ENCODE results near the gene BAZ2A.
A peak's percentile ranks its signal among the peaks of the same experiment; 100 is the strongest.
"Not testable (repeated sequence)": the region's sequence is repeated elsewhere in the genome, so short reads cannot be mapped to it uniquely, and the experiment has no call there.

BAZ2A gene

DNA sequence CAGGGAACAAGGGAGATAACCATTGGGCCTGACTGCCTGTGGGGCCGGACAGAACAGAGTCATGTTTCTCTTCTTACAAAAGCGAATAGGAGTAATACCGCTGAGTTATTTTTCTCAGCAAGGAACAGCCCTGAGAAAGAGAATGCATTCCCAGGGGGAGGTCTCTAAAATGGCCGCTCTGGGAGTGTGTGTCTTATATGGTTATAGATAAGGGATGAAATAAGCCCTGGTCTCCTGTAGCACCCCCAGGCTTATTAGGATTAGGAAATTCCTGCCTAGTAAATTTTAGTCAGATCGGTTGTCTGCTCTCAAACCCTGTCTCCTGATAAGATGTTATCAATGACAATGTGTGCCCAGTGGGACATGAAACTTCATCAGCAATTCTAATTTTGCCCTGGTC lies 23.7 kb upstream of the BAZ2A start:
- H3K27me3 ChIP-seq (ENCODE audit: control insufficient read depth, insufficient read depth, low read length); H3K36me3 ChIP-seq (ENCODE audit: insufficient read depth, low read length); H3K4me1 ChIP-seq (ENCODE audit: control insufficient read depth, insufficient read depth, low read length); H3K9me3 ChIP-seq (replicated peaks; ENCODE audit: low read length); H3K4me2 ChIP-seq (ENCODE audit: low read length); H3K4me3 ChIP-seq (ENCODE audit: low read length); H3K9ac ChIP-seq (ENCODE audit: low read depth, low read length): not testable (repeated sequence)

DNA sequence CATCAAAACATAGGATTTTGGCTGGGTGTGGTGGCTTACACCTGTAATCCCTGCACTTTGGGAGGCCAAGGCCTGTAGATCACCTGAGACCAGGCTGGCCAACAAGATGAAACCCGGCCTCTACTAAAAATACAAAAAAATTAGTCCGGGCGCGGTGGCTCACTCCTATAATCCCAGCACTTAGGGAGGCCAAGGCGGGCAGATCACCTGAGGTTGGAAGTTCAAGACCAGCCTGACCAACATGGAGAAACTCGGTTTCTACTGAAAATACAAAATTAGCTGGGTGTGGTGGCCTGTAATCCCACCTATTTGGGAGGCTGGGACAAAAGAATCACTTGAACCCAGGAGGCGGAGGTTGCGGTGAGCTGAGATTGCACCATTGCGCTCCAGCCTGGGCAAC lies 17.9 kb upstream of the BAZ2A start:
- not testable (repeated sequence) for H3K27me3 ChIP-seq (ENCODE audit: control insufficient read depth, insufficient read depth, low read length); H3K4me2 ChIP-seq (ENCODE audit: low read length)

DNA sequence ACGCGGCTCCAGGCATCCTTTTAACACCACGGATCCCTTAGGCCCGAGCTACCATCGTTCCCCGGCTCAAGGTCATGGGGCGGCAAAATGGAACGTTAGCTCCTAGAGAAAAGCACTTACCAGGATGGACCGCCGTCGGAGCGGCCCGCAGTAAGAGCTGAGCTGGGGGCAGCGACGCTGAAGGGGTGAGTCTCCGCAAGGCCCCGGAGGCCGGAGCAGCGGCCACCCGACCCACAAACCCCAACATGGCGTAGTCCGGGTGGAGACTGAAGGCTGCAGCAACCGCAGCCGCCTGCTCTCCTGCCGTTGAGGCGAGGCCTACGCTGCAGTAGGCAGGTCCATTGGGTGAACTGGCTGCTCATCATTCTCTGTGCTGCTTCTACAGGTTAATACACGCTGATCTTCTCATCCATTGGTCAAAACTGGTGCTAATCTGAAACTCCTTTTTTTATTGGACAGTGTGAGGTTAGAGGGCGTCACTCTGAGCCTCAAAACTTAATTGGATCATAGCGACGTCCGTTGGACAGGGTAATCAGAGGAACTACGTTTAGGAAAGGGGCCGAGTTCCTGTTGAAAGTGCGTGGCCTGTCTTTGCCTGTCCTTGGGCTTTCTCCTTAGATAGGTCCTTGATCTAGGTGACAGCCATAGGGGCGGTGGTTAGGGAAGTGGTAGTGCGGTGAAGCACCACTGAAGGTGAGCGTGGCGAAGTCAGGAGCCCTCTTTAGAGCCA lies 15.8 kb upstream of the BAZ2A start, which contains the start of gene ATP5F1B:
TSS of gene ATP5F1B (minus strand) at position 268 of the 730 bp plus-strand sequence. CDS start at position 247, 21 bp downstream.
- Histone ChIP-seq H3K4me3 (ENCODE audit: low read length) (peak within 1 kb of the TSS; percentile 85), H3K36me3 (ENCODE audit: insufficient read depth, low read length) (peaks cover 42% of the 10 kb centered on the region), H3K27me3 (ENCODE audit: control insufficient read depth, insufficient read depth, low read length) (no peaks in the 10 kb centered on the region), H3K9me3 (replicated peaks; ENCODE audit: low read length) (no peaks in the 10 kb centered on the region), H3K9ac (ENCODE audit: low read depth, low read length) (peak within 1 kb of the TSS; percentile 98), H3K4me1 (ENCODE audit: control insufficient read depth, insufficient read depth, low read length) (peaks cover 18% of the 10 kb centered on the region), H3K4me2 (ENCODE audit: low read length) (peak within 1 kb of the TSS; percentile 96)

More for the DNA sequence above, 17.9 kb upstream of the BAZ2A start:
- H3K4me1 ChIP-seq (ENCODE audit: control insufficient read depth, insufficient read depth, low read length) = peaks cover 18% of the 10 kb centered on the region
- H3K4me3 ChIP-seq (ENCODE audit: low read length); H3K9ac ChIP-seq (ENCODE audit: low read depth, low read length); H3K9me3 ChIP-seq (replicated peaks; ENCODE audit: low read length): not testable (repeated sequence)
- H3K36me3 ChIP-seq (ENCODE audit: insufficient read depth, low read length) = peaks cover 25% of the 10 kb centered on the region

DNA sequence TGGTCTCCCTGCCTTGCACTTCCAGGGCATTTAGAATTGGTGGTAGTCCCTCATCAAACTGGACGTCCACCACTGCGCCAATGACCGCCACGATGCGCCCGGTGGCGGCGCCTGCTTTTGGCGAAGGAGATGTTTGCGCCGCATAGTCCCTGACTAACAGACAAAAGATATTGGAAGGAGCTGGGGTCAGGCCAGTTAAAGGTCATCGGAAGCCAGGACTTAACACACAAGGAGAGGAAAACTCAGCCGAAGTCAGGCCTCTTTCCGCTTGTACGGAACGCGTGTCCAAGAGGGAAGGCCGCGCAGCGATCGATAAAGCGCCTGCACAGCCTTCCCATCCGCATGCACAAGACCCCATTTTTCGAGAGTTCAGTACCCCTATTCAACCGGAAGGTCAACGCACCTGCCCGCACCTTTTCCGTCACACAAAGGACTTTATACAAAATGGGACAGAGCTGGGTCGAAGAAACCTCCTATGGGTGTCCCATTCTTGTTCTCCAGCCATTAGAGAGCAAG lies 15.1 kb upstream of the BAZ2A start:
- Histone ChIP-seq H3K4me1 (ENCODE audit: control insufficient read depth, insufficient read depth, low read length) (peaks cover 18% of the 10 kb centered on the region), H3K36me3 (ENCODE audit: insufficient read depth, low read length) (peaks cover 46% of the 10 kb centered on the region), H3K4me2 (ENCODE audit: low read length) (peak overlapping the region; percentile 96), H3K27me3 (ENCODE audit: control insufficient read depth, insufficient read depth, low read length) (no peaks in the 10 kb centered on the region), H3K4me3 (ENCODE audit: low read length) (peak overlapping the region; percentile 85), H3K9me3 (replicated peaks; ENCODE audit: low read length) (no peaks in the 10 kb centered on the region), H3K9ac (ENCODE audit: low read depth, low read length) (peak overlapping the region; percentile 98)

DNA sequence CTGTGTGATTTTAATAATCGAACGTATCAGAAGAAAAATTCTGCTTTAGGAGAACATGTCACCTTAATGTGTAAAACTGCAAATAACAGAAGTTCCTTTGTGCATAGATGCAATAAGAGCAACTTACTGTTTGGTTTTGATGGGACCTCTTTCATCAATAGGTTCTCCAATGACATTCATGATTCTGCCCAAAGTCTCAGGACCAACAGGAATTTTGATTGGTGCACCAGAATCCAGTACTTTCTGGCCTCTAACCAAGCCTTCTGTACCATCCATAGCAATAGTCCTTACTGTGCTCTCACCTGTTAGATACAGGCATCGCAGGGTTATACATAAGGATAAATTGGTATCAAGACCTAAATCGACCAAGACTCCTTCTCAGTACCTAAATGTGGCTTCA lies 14.5 kb upstream of the BAZ2A start:
- peak overlapping the region; percentile 85 for H3K4me3 ChIP-seq (ENCODE audit: low read length)
- H3K27me3 ChIP-seq (ENCODE audit: control insufficient read depth, insufficient read depth, low read length) = no peaks in the 10 kb centered on the region
- H3K4me1 ChIP-seq (ENCODE audit: control insufficient read depth, insufficient read depth, low read length) = peaks cover 18% of the 10 kb centered on the region
- peaks cover 50% of the 10 kb centered on the region for H3K36me3 ChIP-seq (ENCODE audit: insufficient read depth, low read length)
- H3K9me3 ChIP-seq (replicated peaks; ENCODE audit: low read length) = no peaks in the 10 kb centered on the region
- peak overlapping the region; percentile 96 for H3K4me2 ChIP-seq (ENCODE audit: low read length)
- H3K9ac ChIP-seq (ENCODE audit: low read depth, low read length) = peak overlapping the region; percentile 98

DNA sequence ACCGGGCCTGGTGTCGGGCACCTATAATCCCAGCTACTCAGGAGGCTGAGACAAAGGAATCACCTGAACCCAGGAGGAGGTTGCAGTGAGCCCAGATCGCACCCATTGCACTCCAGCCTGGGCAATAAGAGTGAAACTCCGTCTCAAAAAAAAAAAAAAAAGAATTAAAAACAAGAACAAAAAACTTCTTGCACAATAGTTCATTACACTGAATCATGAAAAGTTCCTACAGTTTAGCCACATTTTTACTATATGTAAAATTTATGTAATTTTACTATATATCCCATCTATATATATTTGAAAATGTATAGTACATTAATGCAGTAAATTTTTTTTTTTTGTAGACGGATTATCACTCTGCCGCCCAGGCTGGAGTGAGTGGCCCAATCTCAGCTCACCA lies 11.1 kb upstream of the BAZ2A start:
- Histone ChIP-seq H3K4me1 (ENCODE audit: control insufficient read depth, insufficient read depth, low read length) (peaks cover 23% of the 10 kb centered on the region), H3K4me2 (ENCODE audit: low read length) (no peak overlapping the region), H3K36me3 (ENCODE audit: insufficient read depth, low read length) (peaks cover 71% of the 10 kb centered on the region), H3K9me3 (replicated peaks; ENCODE audit: low read length) (no peaks in the 10 kb centered on the region), H3K4me3 (ENCODE audit: low read length) (no peak overlapping the region), H3K9ac (ENCODE audit: low read depth, low read length) (no peak overlapping the region), H3K27me3 (ENCODE audit: control insufficient read depth, insufficient read depth, low read length) (no peaks in the 10 kb centered on the region)

DNA sequence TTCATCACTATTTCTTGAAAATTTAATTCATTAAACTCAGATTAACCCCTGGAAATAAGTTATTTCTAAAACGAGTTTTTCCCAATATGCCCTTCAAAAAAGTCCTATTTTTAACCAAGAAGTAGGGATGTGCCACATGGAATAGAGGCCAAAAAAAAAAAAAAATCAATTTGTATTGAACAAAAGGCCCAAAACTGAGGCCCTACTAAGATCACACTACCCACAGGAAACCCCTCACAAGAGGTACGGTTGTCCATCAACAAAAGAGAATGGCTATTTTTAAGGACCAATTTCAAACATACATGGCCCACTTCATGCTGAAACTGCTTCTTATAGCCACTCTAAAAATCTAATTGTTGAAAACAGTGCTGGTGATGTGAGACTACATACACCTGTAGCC lies 7.5 kb upstream of the BAZ2A start:
- H3K27me3 ChIP-seq (ENCODE audit: control insufficient read depth, insufficient read depth, low read length) = no peaks in the 10 kb centered on the region
- peak overlapping the region; percentile 16 for H3K9ac ChIP-seq (ENCODE audit: low read depth, low read length)
- no peak overlapping the region for H3K4me2 ChIP-seq (ENCODE audit: low read length)
- H3K36me3 ChIP-seq (ENCODE audit: insufficient read depth, low read length) = peaks cover 42% of the 10 kb centered on the region
- H3K4me1 ChIP-seq (ENCODE audit: control insufficient read depth, insufficient read depth, low read length) = peaks cover 25% of the 10 kb centered on the region
- H3K9me3 ChIP-seq (replicated peaks; ENCODE audit: low read length) = no peaks in the 10 kb centered on the region
- H3K4me3 ChIP-seq (ENCODE audit: low read length) = no peak overlapping the region

DNA sequence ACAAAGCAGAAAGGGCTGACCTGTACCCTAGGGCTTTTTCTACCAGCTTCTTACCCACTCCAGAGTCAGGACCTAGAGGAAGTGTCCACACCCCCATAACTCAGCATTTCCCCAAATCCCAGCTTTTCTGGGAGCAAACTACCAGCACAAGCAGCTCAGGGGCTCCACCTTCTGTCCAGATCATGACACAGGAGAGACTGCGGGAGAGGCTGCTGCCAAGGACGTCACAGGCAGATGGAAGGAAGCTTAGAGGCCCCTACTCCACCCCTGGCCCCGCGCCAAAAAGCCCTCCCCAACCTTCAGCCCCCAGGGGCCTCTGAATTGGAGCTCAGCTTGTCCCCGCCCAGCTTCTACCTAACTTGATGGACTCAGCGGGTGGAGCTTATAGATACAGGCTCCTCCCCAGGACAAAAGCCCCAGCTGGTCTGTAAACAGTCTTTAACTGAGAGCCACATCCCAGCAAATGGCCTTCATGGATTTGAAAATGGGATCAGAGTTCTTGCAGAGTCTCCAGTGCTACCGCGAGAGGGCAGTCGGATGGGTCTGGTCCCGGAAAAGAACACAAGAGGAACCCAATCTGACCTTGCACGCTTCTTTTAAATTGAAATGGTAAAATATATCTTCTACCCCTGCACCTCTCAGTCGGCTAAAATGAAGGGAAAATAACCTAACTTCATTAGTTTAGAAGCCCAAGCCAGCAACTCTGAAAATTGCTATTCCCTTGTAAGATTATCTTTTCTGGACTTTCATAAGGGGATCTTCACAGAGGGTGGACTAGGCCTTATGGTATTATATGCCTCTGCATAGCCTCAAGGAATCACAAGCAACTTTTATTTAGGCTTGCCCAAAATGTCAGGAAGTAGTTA lies 6.8 kb upstream of the BAZ2A start:
- Histone ChIP-seq H3K9ac (ENCODE audit: low read depth, low read length) (peak overlapping the region; percentile 82), H3K4me1 (ENCODE audit: control insufficient read depth, insufficient read depth, low read length) (peaks cover 32% of the 10 kb centered on the region), H3K4me3 (ENCODE audit: low read length) (peak overlapping the region; percentile 82), H3K36me3 (ENCODE audit: insufficient read depth, low read length) (peaks cover 35% of the 10 kb centered on the region), H3K9me3 (replicated peaks; ENCODE audit: low read length) (no peaks in the 10 kb centered on the region), H3K4me2 (ENCODE audit: low read length) (peak overlapping the region; percentile 94), H3K27me3 (ENCODE audit: control insufficient read depth, insufficient read depth, low read length) (no peaks in the 10 kb centered on the region)

DNA sequence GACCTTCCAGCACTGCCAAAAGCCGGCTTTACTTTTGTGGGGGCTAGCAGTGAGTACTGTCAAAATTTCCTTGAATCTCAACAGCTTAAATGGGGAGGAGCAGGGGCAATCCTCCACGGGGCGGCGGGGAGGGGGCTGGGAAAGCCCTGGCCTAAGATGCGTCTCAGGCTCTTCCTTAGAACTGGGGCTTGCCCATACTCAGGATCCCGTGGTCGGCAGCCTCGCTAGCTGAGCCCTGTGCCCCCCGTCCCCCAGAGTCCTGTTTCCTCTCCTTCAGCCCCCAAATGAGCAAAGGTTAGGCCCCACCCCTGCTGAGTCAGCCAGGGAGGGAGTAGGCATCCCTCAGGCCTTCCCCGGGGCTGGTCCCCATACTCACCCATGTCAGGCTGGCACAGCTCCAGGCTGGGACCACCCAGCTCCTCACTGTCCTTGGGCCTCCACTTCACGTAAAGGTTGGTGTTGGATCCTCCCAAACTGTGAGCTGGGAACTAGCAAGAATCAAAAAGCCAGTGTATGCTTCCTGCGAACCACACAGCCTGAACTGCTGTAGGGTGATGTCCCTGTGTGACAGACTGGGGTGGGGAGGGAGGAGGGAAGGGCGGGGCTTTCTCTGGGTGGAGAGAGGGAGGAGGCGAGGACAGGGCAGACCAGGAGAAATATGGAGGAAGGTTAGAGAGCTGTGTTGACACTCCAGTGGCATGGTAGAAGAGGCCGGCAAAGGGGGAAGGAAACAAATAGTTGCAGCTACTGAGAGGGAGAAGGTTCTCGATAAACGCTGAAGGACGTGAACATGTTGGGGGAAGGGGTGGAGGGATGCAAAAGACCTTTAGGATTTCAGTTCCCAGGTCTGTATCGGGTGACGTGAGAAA lies 5.9 kb upstream of the BAZ2A start:
- Histone ChIP-seq H3K4me1 (ENCODE audit: control insufficient read depth, insufficient read depth, low read length) (peaks cover 33% of the 10 kb centered on the region), H3K9me3 (replicated peaks; ENCODE audit: low read length) (no peaks in the 10 kb centered on the region), H3K36me3 (ENCODE audit: insufficient read depth, low read length) (peaks cover 30% of the 10 kb centered on the region), H3K9ac (ENCODE audit: low read depth, low read length) (peak overlapping the region; percentile 82), H3K4me3 (ENCODE audit: low read length) (peak overlapping the region; percentile 82), H3K27me3 (ENCODE audit: control insufficient read depth, insufficient read depth, low read length) (no peaks in the 10 kb centered on the region), H3K4me2 (ENCODE audit: low read length) (peak overlapping the region; percentile 94)

DNA sequence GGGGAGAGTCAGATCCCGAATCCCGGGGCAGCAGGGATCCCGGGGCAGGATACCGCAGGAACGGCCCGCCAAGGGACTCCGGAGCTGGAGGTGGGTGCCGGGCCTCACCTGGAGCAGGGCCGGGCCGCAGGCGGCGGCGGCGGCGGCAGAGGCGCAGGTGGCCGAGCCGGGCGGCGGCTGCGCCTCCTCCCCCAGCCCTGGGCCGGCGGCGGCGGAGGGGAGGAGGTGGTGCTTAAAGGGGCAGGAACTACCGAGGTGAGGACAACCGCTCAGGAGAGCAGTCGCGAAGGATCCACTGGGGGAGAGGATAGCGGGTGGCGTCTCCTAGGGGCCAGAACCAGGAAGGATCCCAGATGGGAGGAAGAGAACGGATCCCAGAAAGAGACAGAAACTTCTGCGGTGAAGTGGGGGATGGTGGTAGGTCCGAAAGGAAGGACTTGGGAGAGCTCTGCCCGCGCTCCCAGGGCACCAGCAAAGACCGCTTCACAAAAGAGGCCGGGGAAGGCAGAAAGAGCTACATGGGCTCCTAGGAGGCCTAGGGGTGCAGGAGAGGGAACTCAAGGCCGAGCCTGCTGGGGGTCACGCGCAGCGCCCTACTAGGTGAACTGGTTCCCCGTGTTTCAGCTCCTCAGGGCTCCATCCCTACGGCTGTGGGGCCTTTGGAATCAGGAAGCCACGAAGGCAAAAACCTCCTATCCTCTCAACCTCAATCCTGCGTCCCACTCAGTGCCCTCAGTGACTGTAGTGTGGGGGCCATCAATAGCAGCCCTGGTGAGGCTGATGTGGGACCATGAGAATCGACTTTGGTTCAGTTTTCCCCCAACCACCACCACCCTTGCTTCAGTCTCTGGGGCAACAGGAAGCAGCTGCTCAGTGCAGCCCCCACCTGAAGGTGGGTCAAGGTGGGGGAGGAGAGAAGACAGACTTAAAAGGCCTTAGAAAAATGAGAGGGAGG lies 5.0 kb upstream of the BAZ2A start:
- H3K4me2 ChIP-seq (ENCODE audit: low read length) = peak overlapping the region; percentile 94
- H3K4me3 ChIP-seq (ENCODE audit: low read length) = peak overlapping the region; percentile 82
- peaks cover 32% of the 10 kb centered on the region for H3K36me3 ChIP-seq (ENCODE audit: insufficient read depth, low read length)
- H3K9me3 ChIP-seq (replicated peaks; ENCODE audit: low read length) = no peaks in the 10 kb centered on the region
- no peaks in the 10 kb centered on the region for H3K27me3 ChIP-seq (ENCODE audit: control insufficient read depth, insufficient read depth, low read length)
- peaks cover 41% of the 10 kb centered on the region for H3K4me1 ChIP-seq (ENCODE audit: control insufficient read depth, insufficient read depth, low read length)
- peak overlapping the region; percentile 82 for H3K9ac ChIP-seq (ENCODE audit: low read depth, low read length)
